Measurements from ENCODE around the gene NKIRAS1.
"Not testable (repeated sequence)": the region's sequence is repeated elsewhere in the genome, so short reads cannot be mapped to it uniquely, and the experiment has no call there.

Gene NKIRAS1

DNA sequence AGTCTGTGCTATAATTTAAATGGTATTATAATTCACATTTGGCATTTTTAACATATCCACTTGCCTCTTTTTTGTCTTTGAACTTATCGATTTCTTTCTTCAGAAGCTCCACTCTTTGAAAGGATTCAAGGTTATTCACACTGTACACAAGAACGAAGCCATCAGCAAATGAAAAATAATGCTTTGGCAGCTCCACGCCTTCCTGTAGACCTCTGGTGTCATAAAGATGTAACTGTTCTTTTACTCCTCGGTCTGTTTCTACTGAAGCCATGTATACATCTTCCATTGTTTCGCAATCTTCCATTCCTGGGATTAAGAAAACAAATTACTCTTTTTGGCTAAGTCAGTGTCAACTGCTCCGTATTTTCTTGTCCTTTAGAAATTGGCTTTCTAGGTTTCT, 16.0 kb downstream of the NKIRAS1 start:
- no peak for DNase-seq (ENCODE audit: low read depth)

DNA sequence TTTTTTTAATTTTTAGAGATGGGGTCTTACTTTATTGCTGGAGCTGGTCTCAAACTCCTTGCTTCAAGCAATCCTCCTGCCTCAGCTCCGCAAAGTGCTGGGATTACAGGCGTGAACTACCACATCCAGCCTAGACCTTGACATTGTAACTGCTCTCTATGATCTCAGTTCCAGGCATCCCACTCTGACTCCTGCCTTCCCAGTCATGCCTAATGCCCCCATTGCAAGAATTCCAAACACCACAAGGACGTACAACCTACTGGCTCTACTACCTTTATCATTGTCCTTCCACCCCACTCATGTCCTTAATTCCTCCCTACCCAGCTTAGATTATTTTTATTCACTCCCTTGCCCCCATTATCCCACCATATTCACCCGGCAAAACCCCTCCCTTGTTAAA, 21.6 kb downstream of the NKIRAS1 start:
- DNase-seq (ENCODE audit: low read depth): no peak

- no peak for DNase-seq (ENCODE audit: low read depth)
Observed at GRCh38 chr3:23894254-23895061, 22.3 kb downstream of the NKIRAS1 start.

DNA sequence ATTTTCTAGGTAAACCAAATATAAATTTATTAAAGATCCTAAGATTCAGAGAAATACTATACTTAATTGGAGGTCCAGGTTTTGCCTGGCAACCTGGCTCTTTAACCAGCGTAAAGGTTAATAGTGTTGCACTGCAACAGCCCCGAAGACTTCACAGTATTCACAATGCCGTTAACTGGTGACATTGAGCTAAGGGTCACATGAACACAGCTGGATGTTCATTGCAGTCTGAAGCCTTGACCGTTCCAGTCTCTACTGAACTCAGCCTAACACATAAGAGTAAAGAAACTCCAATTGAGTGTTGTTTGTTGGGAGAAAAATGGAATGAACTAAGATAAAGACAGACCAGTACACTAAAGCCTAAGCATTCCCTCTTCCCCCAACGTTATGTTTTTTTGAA, 26.8 kb downstream of the NKIRAS1 start:
- DNase-seq (ENCODE audit: low read depth): no peak

GRCh38 chr3:23889386-23889785, 27.4 kb downstream of the NKIRAS1 start:
- no peak for DNase-seq (ENCODE audit: low read depth)

DNA sequence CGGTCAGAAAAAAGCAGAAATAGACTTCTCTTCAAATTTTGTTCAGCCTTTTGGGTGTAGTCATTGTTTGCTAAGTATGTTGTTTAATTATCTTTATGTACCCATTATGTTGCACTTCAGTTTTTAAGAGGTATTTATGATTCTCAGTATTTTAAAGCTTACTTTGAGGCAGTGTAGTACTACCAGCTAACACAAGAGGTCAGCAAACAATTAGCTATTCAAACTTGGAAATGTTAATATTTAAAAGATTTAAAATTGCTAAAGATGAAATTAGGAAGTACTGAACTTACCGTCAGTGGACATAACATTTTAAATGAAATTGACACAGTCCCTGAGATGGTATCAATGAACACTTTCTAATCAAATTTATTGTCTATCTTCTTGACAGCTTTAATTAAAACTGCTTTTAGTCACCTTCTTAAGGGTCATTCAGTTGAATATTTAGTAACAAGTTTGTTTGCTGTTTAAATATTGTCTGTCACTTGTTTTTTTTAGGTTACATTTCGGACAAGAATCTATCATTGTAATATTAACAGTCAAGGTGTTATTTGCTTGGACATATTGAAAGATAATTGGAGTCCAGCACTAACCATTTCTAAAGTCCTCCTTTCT, 28.1 kb downstream of the NKIRAS1 start:
- DNase-seq (ENCODE audit: low read depth): no peak

DNA sequence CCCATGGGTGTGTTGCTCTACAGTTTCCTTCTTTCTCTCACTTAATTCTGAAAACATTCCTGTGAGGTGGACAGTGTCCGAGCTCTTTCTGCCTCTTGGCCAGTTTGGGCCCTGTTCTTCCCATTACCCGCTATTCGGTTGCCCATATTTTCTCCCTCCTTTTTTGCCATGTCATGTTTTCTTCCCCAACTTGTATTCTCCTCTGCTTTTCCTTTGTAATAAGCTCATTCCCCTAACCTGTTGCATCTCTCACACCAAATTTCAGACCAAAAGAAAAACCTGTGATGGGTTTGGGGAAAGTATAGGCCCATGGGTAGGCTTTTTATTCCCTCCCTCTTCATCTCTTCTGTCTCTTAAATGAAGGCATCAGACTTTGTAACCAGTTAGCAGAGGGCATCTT, 30.5 kb downstream of the NKIRAS1 start:
- no peak for DNase-seq (ENCODE audit: low read depth)

GRCh38 chr3:23885210-23885609, 31.6 kb downstream of the NKIRAS1 start:
- no peak for DNase-seq (ENCODE audit: low read depth)

DNA sequence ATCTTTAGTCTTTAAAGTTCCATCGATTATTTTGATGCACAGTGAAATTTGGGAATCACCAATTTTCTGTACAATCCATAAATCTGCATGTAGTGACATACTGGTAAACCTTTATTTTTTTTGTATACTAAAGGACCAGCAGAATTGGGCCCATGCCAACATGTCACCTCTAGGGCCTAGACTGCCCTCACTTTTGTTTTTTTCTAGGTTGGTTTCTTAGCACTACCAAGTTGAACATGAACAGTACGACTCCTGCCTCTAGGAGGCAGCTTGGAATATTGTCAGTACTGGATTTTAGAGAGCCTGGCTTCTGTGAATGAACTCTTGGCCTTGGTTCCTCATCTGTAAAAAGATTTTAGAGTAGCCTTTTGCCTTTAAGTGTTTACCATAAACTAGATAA, 32.3 kb downstream of the NKIRAS1 start:
- no peak for DNase-seq (ENCODE audit: low read depth)

- DNase-seq (ENCODE audit: low read depth): no peak
Observed at GRCh38 chr3:23882487-23882918, 34.3 kb downstream of the NKIRAS1 start.

DNA sequence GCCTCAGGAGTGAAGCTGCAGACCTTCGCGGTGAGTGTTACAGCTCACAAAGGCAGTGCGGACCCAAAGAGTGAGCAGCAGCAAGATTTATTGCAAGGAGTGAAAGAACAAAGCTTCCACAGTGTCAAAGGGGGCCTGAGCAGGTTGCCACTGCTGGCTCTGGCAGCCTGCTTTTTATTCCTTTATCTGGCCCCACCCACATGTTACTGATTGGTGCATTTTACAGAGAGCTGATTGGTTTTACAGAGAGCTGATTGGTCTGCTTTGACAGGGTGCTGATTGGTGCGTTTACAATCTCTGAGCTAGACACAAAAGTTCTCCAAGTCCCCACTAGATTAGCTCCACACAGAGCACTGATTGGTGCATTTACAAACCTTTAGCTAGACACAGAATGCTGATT, 34.8 kb downstream of the NKIRAS1 start:
- not testable (repeated sequence) for DNase-seq (ENCODE audit: low read depth)

DNA sequence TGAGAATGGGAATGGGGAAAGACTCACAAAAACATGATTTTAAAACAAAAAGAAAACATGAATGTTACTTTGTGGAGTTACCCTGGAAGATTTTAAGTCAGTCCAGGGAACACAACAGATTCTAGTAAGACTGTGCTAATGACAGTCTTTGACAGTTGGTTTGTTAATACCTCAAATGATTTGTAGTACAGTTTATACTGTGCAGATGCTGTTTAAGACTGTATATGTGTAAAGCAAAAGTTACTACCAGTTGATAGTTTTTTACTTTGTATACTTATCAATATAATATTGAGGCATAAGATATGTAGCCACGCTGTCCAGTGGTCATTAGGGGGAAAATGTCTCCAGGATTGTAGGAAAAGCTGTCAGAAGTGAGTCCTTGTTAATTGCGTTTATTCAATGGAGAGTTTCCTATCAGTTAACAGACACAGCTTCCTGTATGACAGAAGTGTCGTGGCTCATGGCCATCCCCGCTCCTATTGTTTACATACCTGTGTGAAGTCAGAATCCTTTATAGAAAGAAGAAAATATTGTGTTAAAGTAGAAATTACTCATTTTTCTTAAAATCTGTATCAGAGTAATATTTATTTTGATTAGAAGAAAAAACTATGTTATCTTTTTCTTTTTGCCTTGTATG, 36.0 kb downstream of the NKIRAS1 start:
- no peak for DNase-seq (ENCODE audit: low read depth)

GRCh38 chr3:23879485-23879884, 37.3 kb downstream of the NKIRAS1 start:
- DNase-seq (ENCODE audit: low read depth): no peak

DNA sequence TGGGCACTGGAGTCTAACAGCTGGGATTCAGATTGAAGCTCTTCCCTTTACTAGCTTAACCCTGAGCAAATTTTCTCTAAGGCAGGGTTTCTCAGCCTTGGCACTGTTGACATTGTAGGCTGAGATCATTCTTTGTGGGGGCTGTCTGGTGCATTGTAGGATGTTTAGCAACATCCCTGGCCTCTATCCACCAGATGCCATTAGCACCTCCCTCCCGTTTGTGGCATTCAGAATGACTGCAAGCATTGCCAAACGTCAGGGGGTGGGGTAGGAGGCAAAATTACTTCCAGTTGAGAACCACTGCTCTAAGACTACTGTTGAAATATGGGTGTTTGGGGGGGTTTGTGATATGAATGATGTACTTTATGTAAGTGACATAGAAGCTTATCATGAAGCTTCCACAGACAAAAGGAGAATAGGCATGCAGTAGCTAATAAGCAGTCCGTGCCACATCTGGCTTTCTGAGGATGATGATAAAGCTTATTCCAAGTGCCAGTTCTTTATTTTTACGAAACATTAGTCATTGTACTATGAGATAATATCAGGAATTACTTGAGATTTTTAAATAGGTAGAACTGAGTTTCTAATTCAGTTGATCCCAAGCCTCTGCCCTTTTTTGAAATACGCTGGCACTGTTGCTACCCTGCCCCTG, 39.3 kb downstream of the NKIRAS1 start:
- DNase-seq (ENCODE audit: low read depth): no peak

DNA sequence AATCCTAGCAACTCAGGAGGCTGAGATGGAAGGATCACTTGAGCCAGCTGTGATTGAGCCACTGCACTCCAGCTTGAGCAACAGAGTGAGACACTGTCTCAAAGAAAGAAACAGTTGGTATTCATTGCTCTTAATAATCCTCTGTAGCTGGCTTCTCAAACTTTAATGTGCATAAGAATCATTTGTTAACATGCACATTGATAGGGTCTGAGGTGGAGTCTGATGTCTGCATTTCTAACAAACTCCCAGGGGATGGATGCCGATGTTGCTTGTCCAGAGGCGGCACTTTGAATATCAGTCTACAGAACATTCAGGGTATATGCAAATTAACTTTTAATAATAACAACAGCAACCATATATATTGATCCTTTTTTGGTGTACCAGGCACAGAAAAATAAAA, 39.9 kb downstream of the NKIRAS1 start:
- no peak for DNase-seq (ENCODE audit: low read depth)

- no peak for DNase-seq (ENCODE audit: low read depth)
Observed at GRCh38 chr3:23875113-23875725, 41.6 kb downstream of the NKIRAS1 start.

DNA sequence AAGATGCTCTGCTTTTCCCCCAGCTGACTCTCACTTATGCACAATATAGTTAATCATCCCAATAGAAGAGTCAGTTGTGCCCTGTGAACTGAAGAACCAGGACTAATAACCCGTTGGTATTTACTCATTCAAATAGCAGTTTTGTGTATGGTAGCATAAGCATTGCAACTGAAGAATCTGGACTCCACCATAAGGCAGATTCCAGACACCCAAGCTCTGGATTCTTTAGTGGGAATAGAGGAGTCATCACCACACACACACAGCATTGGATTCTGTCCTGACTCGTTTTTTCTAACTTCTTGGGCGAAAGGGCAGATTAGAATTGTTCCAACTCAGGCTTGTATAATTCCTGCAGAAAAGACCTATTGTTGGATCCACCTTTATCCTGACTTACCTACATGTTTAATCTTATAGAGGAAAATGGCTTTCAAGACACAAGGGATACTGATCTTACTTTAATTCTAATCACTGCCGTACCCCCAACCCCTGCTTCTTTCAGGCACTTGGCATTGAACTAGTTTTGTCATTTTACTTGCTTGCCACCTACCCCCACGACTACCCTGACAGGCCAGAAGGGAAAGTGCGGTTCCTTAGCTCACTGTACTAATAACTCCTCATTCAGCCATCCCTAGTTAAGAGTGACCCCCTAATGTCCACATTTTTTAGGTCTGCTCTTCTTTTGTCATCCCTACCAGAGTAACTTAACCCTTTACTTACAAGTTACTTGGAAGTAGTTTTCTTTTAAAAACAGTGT, 42.3 kb downstream of the NKIRAS1 start:
- no peak for DNase-seq (ENCODE audit: low read depth)

GRCh38 chr3:23873941-23874340, 42.8 kb downstream of the NKIRAS1 start:
- no peak for DNase-seq (ENCODE audit: low read depth)

GRCh38 chr3:23872330-23872729, 44.5 kb downstream of the NKIRAS1 start:
- no peak for DNase-seq (ENCODE audit: low read depth)

DNA sequence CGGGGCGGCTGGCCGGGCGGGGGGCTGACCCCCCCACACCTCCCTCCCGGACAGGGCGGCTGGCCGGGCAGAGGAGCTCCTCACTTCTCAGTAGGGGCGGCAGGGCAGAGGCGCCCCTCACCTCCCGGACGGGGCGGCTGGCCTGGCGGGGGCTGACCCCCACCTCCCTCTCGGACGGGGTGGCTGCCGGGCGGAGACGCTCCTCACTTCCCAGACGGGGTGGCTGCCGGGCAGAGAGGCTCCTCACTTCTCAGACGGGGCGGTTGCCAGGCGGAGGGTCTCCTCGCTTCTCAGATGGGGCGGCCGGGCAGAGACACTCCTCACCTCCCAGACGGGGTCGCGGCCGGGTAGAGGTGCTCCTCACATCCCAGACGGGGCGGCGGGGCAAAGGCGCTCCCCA, 45.4 kb downstream of the NKIRAS1 start:
- DNase-seq (ENCODE audit: low read depth): not testable (repeated sequence)

GRCh38 chr3:23870663-23871043, 46.1 kb downstream of the NKIRAS1 start:
- not testable (repeated sequence) for DNase-seq (ENCODE audit: low read depth)

Data from stimulated activated CD4-positive, alpha-beta T cell treated with anti-CD3 and anti-CD28 coated beads, Interleukin-2, amount 100 ng/mL, for 4 hours (primary cell).